Upper lobe of left lung (tissue), 6 donors: ENCODE results near the gene DENND5A. TPM values are rescaled to one million over a fixed set of nuclear protein-coding genes. Genes with fewer than 3 reads are reported as not detected.

ENCODE experiments used
- ATAC-seq, 2 donors: fragments of 200-7000 bp; cut with Tn5 transposase; one replicate each; pipeline ENCODE4 v1.9.1; 2022; ENCODE audit warnings: mild to moderate bottlenecking in 2 of 2, moderate library complexity in 2 of 2; ENCODE audit not compliant: low FRiP score in 2 of 2
- DNase-seq, 2 donors: peaks; one replicate each; pipeline ENCODE4 v3.0.0-alpha.2; 2019 to 2020
- H3K27ac ChIP-seq, 4 donors: fragments of 200-600 bp; sonication (generic); one replicate each; pipeline ENCODE4 v1.5.1; 2016 to 2019
- H3K27me3 ChIP-seq, 4 donors: fragments of 200-600 bp; sonication (generic); one replicate each; pipeline ENCODE4 v1.5.1; 2017 to 2019
- H3K36me3 ChIP-seq, 4 donors: fragments of 200-600 bp; sonication (generic); one replicate each; pipeline ENCODE4 v1.5.1; 2016 to 2019
- H3K4me1 ChIP-seq, 4 donors: fragments of 200-600 bp; sonication (generic); one replicate each; pipeline ENCODE4 v1.5.1; 2018 to 2019
- H3K4me3 ChIP-seq, 4 donors: fragments of 200-600 bp; sonication (generic); one replicate each; pipeline ENCODE4 v1.5.1; 2017 to 2019; ENCODE audit warnings: mild to moderate bottlenecking in 2 of 4, moderate library complexity in 1 of 4
- H3K9me3 ChIP-seq, 4 donors: fragments of 200-600 bp; sonication (generic); one replicate each; pipeline ENCODE4 v1.5.1; 2018 to 2019
- CTCF ChIP-seq, 6 experiments: fragments of 450-650 bp in 4 of 6; fragments of 200-600 bp in 2 of 6; sonication (generic) in 2 of 6; IDR thresholded peaks; one replicate each; pipeline ENCODE4 v1.5.1; 2016 to 2019; ENCODE audit warnings: antibody characterized with exemption in 6 of 6
- EP300 ChIP-seq, 4 donors: sonication (generic); formaldehyde crosslinking; IDR thresholded peaks; one replicate each; pipeline ENCODE4 v1.5.1; 2017; ENCODE audit warnings: antibody characterized with exemption in 4 of 4, control low read depth in 2 of 4
- POLR2A ChIP-seq, 4 donors: fragments of 450-650 bp; IDR thresholded peaks; one replicate each; pipeline ENCODE4 v1.5.1; 2016 to 2017; ENCODE audit warnings: antibody characterized with exemption in 4 of 4, mild to moderate bottlenecking in 2 of 4
- POLR2AphosphoS5 ChIP-seq, 2 donors: sonication (generic); formaldehyde crosslinking; IDR thresholded peaks; one replicate each; pipeline ENCODE4 v1.5.1; 2017; ENCODE audit warnings: antibody characterized with exemption in 2 of 2
- WGBS, 2 donors: methylation state at CpG; one replicate each; pipeline ENCODE4 v1.1.5; 2017 to 2018; 5-methylcytosine and 5-hydroxymethylcytosine counted together
- total RNA-seq, 6 donors: library from RNA; depleted of rRNA in 4 of 6; stranded (reverse); fragments of >200 nt in 4 of 6; gene quantifications; one replicate each; pipeline versions ENCODE4 v1.1.0 to v1.2.1, GENCODE V29; 2016 to 2021
- donor health status: DM: no; HTN: no; CAD: no; lungs with moderate emphysema.
- donor health status: DM: no; HTN: yes; CAD: no; lungs with severe emphysema.

The DENND5A gene
- total RNA-seq, 6 donors from 2014 or later: 84.4 to 159 (median 98.8) TPM

- peaks cover 0 to 7% (median 4%) of the 10 kb centered on the region in 4 donors for H3K4me1 ChIP-seq
- ATAC-seq: no peak
- H3K9me3 ChIP-seq: no peaks in the 10 kb centered on the region
- no peak overlapping the region for H3K4me3 ChIP-seq
- TF ChIP-seq EP300 (IDR thresholded peaks at IDR 0.05): no peak
- no peak for TF ChIP-seq CTCF (IDR thresholded peaks at IDR 0.05)
- no peak for TF ChIP-seq POLR2A (IDR thresholded peaks at IDR 0.05)
- TF ChIP-seq POLR2AphosphoS5 (IDR thresholded peaks at IDR 0.05): no peak
- 26 to 28% methylated on average over 2 of the region's 2 CpGs for WGBS, 2 donors
- H3K27ac ChIP-seq: no peak overlapping the region
- DNase-seq: no peak
- no peaks in the 10 kb centered on the region for H3K27me3 ChIP-seq
- H3K36me3 ChIP-seq: no peaks in the 10 kb centered on the region
These were observed 138.5 kb downstream of the DENND5A start for GRCh38 chr11:9126636-9127035.

GRCh38 chr11:9125185-9125886 is 139.8 kb downstream of the DENND5A start:
- no peaks in the 10 kb centered on the region for H3K27me3 ChIP-seq
- no peaks in the 10 kb centered on the region for H3K9me3 ChIP-seq
- TF ChIP-seq CTCF (IDR thresholded peaks at IDR 0.05): no peak
- no peak for TF ChIP-seq POLR2A (IDR thresholded peaks at IDR 0.05)
- H3K4me1 ChIP-seq: peaks cover 0 to 7% (median 4%) of the 10 kb centered on the region in 4 donors
- DNase-seq (no peak), ATAC-seq (no peak)
- 87 to 93% methylated on average over 2 of the region's 2 CpGs for WGBS, 2 donors
- no peak overlapping the region for H3K27ac ChIP-seq
- no peak overlapping the region for H3K4me3 ChIP-seq
- no peaks in the 10 kb centered on the region for H3K36me3 ChIP-seq

- Histone ChIP-seq H3K36me3 (no peaks in the 10 kb centered on the region), H3K9me3 (no peaks in the 10 kb centered on the region), H3K4me3 (no peak overlapping the region), H3K4me1 (peaks cover 0 to 7% (median 4%) of the 10 kb centered on the region in 4 donors), H3K27me3 (no peaks in the 10 kb centered on the region), H3K27ac (no peak overlapping the region)
- ATAC-seq: no peak
- 80 to 91% methylated on average over 2 of the region's 2 CpGs for WGBS, 2 donors
- no peak for DNase-seq
- TF ChIP-seq CTCF (IDR thresholded peaks at IDR 0.05): no peak
- TF ChIP-seq POLR2A (IDR thresholded peaks at IDR 0.05): no peak
- no peak for TF ChIP-seq POLR2AphosphoS5 (IDR thresholded peaks at IDR 0.05)
- TF ChIP-seq EP300 (IDR thresholded peaks at IDR 0.05): no peak
These were observed 141.4 kb downstream of the DENND5A start for GRCh38 chr11:9123595-9124304.

GRCh38 chr11:9121469-9121796 is 143.7 kb downstream of the DENND5A start:
- Histone ChIP-seq H3K27ac (no peak overlapping the region), H3K4me1 (peaks cover 0 to 3% (median 1%) of the 10 kb centered on the region in 4 donors), H3K27me3 (no peaks in the 10 kb centered on the region), H3K9me3 (no peaks in the 10 kb centered on the region), H3K4me3 (no peak overlapping the region), H3K36me3 (no peaks in the 10 kb centered on the region)
- DNase-seq: no peak
- WGBS, 2 donors: 98 to 100% methylated on average over 2 of the region's 2 CpGs
- TF ChIP-seq EP300 (IDR thresholded peaks at IDR 0.05): no peak
- no peak for TF ChIP-seq POLR2A (IDR thresholded peaks at IDR 0.05)
- no peak for TF ChIP-seq CTCF (IDR thresholded peaks at IDR 0.05)
- TF ChIP-seq POLR2AphosphoS5 (IDR thresholded peaks at IDR 0.05): no peak
- ATAC-seq: no peak
